AG10803 (cell line): Measurements from ENCODE around the gene SPARC.
A peak's percentile ranks its signal among the peaks of the same experiment; 100 is the strongest.

Source experiments
- DNase-seq: peaks from one replicate; pipeline ENCODE4 v3.0.0; 2010; ENCODE audit warnings: low read depth
- H3K4me3 ChIP-seq: 2 replicates; pipeline ENCODE4 v1.5.1; 2011; ENCODE audit warnings: mild to moderate bottlenecking, low read length, control low read depth
- CTCF ChIP-seq: conservative IDR thresholded peaks from 2 replicates; pipeline ENCODE4 v1.5.1; 2011; ENCODE audit warnings: mild to moderate bottlenecking, low read length, control low read depth, inconsistent platforms

Gene SPARC

GRCh38 chr5:151722546-151722945 lies 35.8 kb upstream of the SPARC start:
- no peak overlapping the region for H3K4me3 ChIP-seq
- no peak for DNase-seq
- no peak for TF ChIP-seq CTCF

GRCh38 chr5:151721812-151722391 lies 35.2 kb upstream of the SPARC start:
- TF ChIP-seq CTCF: no peak
- no peak overlapping the region for H3K4me3 ChIP-seq
- DNase-seq: no peak

- H3K4me3 ChIP-seq: no peak overlapping the region
- TF ChIP-seq CTCF: no peak
- no peak for DNase-seq
Observed at GRCh38 chr5:151721087-151721646, 34.5 kb upstream of the SPARC start.

GRCh38 chr5:151720215-151720614 lies 33.5 kb upstream of the SPARC start:
- no peak for DNase-seq
- no peak for TF ChIP-seq CTCF
- no peak overlapping the region for H3K4me3 ChIP-seq

GRCh38 chr5:151719228-151720000 lies 32.7 kb upstream of the SPARC start:
- TF ChIP-seq CTCF: peak; percentile 75
- H3K4me3 ChIP-seq: peak overlapping the region; percentile 0; the same call in 1 of the 2 replicates
- peak; percentile 66 for DNase-seq

- peak; percentile 96 for DNase-seq
- peak overlapping the region; percentile 49 for H3K4me3 ChIP-seq
- no peak for TF ChIP-seq CTCF
Observed at GRCh38 chr5:151718646-151719045, 31.9 kb upstream of the SPARC start.

- TF ChIP-seq CTCF: no peak
- peak overlapping the region; percentile 49 for H3K4me3 ChIP-seq
- peak; percentile 86 for DNase-seq
Observed at GRCh38 chr5:151718153-151718552, 31.4 kb upstream of the SPARC start.
